Measurements from ENCODE around the gene G3BP2. TPM values are rescaled to one million over a fixed set of nuclear protein-coding genes. Genes with fewer than 3 reads are reported as not detected.
"Not testable (repeated sequence)": the region's sequence is repeated elsewhere in the genome, so short reads cannot be mapped to it uniquely, and the experiment has no call there.

Gene G3BP2
- total RNA-seq, 2 experiments from 2014 or later, result 135 to 137 TPM

DNA sequence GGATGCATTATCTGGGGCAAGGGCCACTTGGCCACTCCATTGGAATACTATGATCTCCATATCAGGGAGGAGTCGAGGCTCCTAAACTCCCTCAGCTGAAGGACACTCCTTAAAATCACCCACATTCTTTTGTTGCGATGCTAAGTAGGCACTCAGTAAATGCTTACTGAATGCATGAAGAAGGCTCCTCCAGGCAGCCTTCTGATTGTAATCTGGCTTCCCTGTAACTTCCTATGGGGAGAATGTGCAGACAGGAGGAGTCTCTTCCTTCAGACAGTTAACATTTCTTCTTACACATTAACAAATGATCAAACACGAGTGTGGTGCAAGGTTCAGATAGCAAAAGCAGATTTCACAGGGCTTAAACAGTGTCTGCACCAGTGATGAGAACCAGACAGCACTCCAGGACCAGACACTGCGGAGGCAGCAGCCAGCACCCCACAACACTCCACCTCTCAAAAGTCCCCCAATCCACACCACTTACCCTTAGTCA is 29.8 kb upstream of the G3BP2 start:
- Mint-ChIP-seq H3K4me3 (no peak overlapping the region), H3K36me3 (ENCODE audit: low read depth) (no peaks in the 10 kb centered on the region), H3K4me1 (peaks cover 18% of the 10 kb centered on the region), H3K27ac (no peak overlapping the region), H3K27me3 (no peaks in the 10 kb centered on the region), H3K9me3 (no peaks in the 10 kb centered on the region)
- CTCF ChIA-PET, result no interaction called here
- DNase-seq, result no peak
- POLR2A ChIA-PET, result no interaction called here

DNA sequence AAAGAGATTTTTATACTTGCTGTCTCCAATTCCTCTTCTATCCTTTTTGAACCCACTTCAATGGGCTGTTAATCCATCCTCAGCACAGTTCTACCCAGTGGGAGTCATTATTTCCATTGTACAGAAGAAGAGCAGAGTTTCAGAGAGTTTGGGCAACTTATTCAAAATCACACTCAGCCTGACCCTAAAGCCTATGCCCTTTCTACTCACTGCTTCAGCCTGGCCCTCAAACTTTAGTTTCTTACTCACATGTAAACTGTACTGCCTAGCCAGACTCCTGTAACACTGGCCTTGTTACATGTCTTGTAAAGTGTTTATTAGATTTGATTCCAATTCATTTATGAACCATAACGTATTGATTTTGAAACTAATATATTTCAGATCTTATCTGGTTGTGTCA is 26.1 kb upstream of the G3BP2 start:
- H3K27ac Mint-ChIP-seq, result peak overlapping the region; percentile 39
- H3K36me3 Mint-ChIP-seq (ENCODE audit: low read depth), result peaks cover 9% of the 10 kb centered on the region
- POLR2A ChIA-PET, result no interaction called here
- peaks cover 36% of the 10 kb centered on the region for H3K4me1 Mint-ChIP-seq
- no peaks in the 10 kb centered on the region for H3K9me3 Mint-ChIP-seq
- H3K4me3 Mint-ChIP-seq, result no peak overlapping the region
- CTCF ChIA-PET, result interaction anchor here (0.6 to 1.0 kb wide), 2 partner anchors 9 to 22 kb away, joined by 3 read pairs; no protein-coding TSS in a partner anchor
- H3K27me3 Mint-ChIP-seq, result no peaks in the 10 kb centered on the region
- no peak for DNase-seq

DNA sequence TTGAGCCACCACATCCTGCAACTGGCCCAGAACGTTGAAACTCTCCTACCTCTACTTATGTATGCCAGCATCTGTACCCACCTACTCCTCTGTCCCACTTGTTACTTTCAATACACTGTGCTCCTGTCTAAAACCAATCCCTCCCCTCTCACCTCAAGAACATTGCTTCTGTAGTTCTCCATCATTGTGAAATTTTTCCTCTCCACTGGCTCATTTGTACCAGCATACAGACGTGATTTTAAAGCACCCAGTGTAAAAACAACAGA is 25.7 kb upstream of the G3BP2 start:
- CTCF ChIA-PET, result interaction anchor here (1.0 kb wide), 1 partner anchor 10 kb away, joined by 3 read pairs; no protein-coding TSS in a partner anchor
- H3K9me3 Mint-ChIP-seq, result peaks cover 2% of the 10 kb centered on the region
- H3K4me1 Mint-ChIP-seq, result peaks cover 36% of the 10 kb centered on the region
- H3K36me3 Mint-ChIP-seq (ENCODE audit: low read depth), result peaks cover 12% of the 10 kb centered on the region
- H3K4me3 Mint-ChIP-seq, result no peak overlapping the region
- peak overlapping the region; percentile 39 for H3K27ac Mint-ChIP-seq
- POLR2A ChIA-PET, result no interaction called here
- H3K27me3 Mint-ChIP-seq, result no peaks in the 10 kb centered on the region
- no peak for DNase-seq

DNA sequence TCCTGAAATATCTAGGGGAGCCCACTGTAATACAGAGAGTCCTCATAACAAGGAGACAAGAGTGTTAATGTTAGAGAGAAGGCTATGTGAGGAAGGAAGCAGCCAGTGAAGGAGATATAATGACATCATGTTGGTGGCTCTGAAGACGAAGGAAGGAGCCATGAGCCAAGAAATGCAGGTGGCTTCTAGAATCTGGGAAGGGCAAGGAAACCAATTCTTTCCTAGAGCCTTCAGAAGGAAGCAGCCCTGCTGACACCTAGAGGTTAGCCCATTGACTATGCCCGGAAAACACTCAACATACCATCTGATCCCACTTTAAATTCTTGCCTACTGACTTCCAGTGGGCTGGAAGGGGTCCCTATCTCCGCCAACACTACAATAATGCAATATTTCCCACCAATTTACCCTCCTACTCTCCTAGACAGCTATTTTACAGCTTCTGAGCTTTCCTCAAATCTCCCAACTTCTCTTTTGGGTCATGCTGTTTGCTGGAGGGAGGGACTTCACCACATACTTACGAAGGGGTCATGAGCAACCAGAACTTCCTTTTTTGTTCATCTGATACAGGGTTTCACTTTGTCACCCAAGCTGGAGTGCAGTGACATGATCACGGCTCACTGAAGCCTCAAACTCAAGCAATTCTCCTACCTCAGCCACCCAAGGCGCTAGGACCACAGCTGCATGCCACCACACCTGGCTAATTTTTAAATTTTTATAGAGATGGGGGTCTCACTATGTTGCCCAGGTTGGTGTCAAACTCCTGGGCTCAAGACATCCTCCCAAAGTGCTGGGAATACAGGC is 25.2 kb upstream of the G3BP2 start:
- ChIA-PET CTCF (interaction anchor here (1.0 to 1.5 kb wide), 2 partner anchors 10 to 31 kb away, joined by 3 to 4 read pairs; no protein-coding TSS in a partner anchor), POLR2A (interaction anchor here (0.7 kb wide), 1 partner anchor 1349 kb away, joined by 3 read pairs; no protein-coding TSS in a partner anchor)
- Mint-ChIP-seq H3K27ac (peak overlapping the region; percentile 39), H3K9me3 (peaks cover 3% of the 10 kb centered on the region), H3K27me3 (no peaks in the 10 kb centered on the region), H3K4me3 (peak overlapping the region; percentile 6), H3K36me3 (ENCODE audit: low read depth) (peaks cover 13% of the 10 kb centered on the region), H3K4me1 (peaks cover 36% of the 10 kb centered on the region)
- no peak for DNase-seq

DNA sequence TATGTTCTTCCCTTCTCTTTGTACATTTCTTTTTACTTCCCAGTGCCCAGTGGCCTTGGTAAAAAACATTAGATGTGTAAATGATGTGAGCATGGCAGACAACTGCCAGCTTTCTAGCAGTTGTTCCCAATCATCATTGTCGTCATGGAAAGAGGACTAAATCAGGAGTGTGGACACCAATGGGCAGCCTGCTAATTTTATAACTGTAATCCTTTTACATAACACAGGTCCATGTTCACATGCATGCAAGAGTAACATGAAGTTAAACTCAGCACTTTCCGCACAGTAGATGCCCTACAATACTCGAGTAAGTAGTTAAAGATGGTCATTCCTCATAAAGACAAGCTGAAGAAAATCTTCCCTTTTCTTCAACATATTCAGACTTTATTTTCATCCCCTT is 23.4 kb upstream of the G3BP2 start:
- peaks cover 14% of the 10 kb centered on the region for H3K36me3 Mint-ChIP-seq (ENCODE audit: low read depth)
- H3K4me3 Mint-ChIP-seq, result no peak overlapping the region
- H3K4me1 Mint-ChIP-seq, result peaks cover 36% of the 10 kb centered on the region
- ChIA-PET POLR2A (no interaction called here), CTCF (interaction anchor here (1.5 to 1.8 kb wide), 4 partner anchors 11 to 29 kb away, joined by 3 to 15 read pairs (median 3); no protein-coding TSS in a partner anchor)
- no peak overlapping the region for H3K27ac Mint-ChIP-seq
- no peaks in the 10 kb centered on the region for H3K27me3 Mint-ChIP-seq
- no peak for DNase-seq
- peaks cover 3% of the 10 kb centered on the region for H3K9me3 Mint-ChIP-seq

DNA sequence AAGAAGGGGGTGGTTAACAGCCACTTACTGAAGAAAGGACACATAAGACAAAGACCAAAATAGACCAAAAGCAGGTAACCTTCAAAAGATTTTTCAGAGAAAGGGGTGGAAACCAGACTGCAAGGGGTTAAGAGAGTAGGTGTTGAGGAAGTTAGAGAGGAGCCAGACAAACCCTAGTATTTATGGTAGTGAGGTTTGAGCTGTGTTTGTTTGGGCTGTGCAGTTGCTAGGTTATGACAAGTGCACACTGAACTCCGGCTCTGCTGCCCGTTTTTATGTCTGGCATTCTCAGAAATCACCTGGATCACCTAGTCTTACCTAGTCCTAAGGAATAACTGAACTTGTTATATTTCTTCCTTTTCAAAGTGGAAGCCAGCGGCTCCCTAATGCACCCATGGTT is 22.9 kb upstream of the G3BP2 start:
- Mint-ChIP-seq H3K4me3 (no peak overlapping the region), H3K4me1 (peaks cover 36% of the 10 kb centered on the region), H3K9me3 (peaks cover 3% of the 10 kb centered on the region), H3K27ac (peak overlapping the region; percentile 57), H3K36me3 (ENCODE audit: low read depth) (peaks cover 15% of the 10 kb centered on the region), H3K27me3 (no peaks in the 10 kb centered on the region)
- peak; percentile 45 for DNase-seq
- POLR2A ChIA-PET, result no interaction called here
- CTCF ChIA-PET, result interaction anchor here (1.1 to 1.8 kb wide), 5 partner anchors 12 to 30 kb away, joined by 3 to 15 read pairs (median 3); no protein-coding TSS in a partner anchor

DNA sequence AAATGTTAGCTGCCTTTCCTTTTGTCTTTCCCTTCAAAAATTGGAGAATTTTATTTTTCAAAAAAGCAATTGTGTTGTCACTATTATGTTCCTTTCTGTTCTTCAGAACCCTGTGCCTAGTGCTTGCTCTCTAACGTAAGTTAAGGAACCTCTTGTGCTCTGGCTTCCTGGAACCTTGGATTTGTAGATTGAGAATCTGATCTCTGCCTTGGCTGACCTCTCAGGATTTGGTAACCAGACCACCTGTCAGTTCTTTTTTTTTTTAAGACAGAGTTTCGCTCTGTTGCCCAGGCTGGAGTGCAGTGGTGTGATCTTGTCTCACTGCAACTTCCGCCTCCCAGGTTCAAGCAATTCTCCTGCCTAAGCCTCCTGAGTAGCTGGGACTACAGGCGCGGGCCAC is 18.9 kb upstream of the G3BP2 start:
- DNase-seq, POLR2A ChIA-PET, H3K27ac Mint-ChIP-seq, H3K4me3 Mint-ChIP-seq, H3K27me3 Mint-ChIP-seq, H3K9me3 Mint-ChIP-seq: not testable (repeated sequence)
- Mint-ChIP-seq H3K36me3 (ENCODE audit: low read depth) (peaks cover 23% of the 10 kb centered on the region), H3K4me1 (peaks cover 21% of the 10 kb centered on the region)
- CTCF ChIA-PET, result interaction anchor here (1.0 to 2.2 kb wide), 3 partner anchors 9 to 45 kb away, joined by 4 to 7 read pairs (median 5); no protein-coding TSS in a partner anchor

DNA sequence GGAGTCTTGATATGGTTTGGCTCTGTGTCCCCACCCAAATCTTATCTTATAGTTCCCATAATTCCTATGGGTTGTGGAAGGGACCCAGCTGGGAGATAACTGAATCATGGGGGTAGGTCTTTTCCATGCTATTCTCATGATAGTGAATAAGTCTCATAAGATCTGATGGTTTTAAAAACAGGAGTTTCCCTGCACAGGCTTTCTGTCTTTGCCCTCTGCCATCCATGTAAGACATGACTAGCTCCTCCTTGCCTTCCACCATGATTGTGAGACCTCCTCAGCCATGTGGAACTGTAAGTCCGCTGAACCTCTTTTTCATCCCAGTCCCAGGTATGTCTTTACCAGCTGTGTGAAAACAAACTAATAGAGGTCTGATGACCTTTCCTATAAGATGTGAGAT is 13.9 kb upstream of the G3BP2 start:
- DNase-seq, H3K27me3 Mint-ChIP-seq, H3K27ac Mint-ChIP-seq, POLR2A ChIA-PET, H3K4me3 Mint-ChIP-seq, CTCF ChIA-PET, H3K9me3 Mint-ChIP-seq: not testable (repeated sequence)
- Mint-ChIP-seq H3K4me1 (peaks cover 30% of the 10 kb centered on the region), H3K36me3 (ENCODE audit: low read depth) (peaks cover 12% of the 10 kb centered on the region)

DNA sequence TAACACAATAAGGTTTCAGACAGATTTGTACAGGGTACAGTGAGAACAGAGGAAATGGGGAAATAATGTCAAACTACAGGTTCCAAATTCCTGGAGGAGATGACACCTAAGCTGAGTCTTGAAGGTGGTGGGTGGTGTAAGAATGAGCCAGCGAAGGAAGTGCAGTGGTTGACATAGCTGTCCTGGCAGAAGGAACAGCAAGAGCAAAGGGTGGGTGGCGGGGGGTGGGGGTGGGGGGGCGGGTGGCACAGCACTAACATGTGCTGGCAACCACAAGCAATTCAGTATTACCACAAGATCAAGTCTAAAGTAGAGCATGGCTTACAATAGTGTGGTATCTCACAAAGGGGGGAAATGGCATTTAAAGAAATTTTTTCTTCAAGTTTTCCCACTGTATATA is 13.1 kb upstream of the G3BP2 start:
- POLR2A ChIA-PET, result no interaction called here
- Mint-ChIP-seq H3K27ac (no peak overlapping the region), H3K4me3 (no peak overlapping the region), H3K36me3 (ENCODE audit: low read depth) (peaks cover 9% of the 10 kb centered on the region), H3K27me3 (no peaks in the 10 kb centered on the region), H3K9me3 (peaks cover 6% of the 10 kb centered on the region), H3K4me1 (peaks cover 33% of the 10 kb centered on the region)
- no peak for DNase-seq
- CTCF ChIA-PET, result interaction anchor here (1.0 to 1.8 kb wide), 2 partner anchors 22 to 38 kb away, joined by 3 to 4 read pairs; partner anchors contain the start of gene USO1

DNA sequence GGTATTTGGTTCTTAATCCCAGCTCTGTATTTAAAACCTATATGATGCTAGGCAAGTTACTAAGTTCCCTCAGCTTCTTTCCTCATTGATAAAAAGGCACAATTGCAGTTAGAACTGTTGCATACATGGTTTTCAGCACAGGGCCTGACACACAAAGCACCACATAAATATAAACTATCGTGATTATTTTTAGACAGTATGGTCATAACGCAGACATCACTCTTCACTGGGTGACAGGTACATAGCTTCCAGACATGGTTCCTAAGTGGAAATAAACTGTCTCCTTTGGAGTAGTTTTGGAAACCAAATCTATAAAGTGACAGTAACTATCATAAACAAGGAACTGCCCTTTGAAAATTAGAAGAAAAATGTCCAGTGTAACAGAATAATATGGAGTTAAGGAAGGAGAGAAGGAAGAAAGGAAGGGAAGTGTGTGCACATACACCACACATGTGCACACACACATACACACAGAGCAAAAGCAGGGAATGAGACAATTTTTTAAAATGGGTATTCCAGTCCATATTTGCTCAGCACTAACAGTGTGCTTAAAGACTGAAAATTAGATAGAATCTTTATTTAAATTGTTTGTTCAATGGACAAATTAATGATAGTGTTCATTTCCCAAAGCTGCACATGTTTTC is 12.5 kb upstream of the G3BP2 start:
- Mint-ChIP-seq H3K9me3 (peaks cover 6% of the 10 kb centered on the region), H3K4me1 (peaks cover 33% of the 10 kb centered on the region), H3K27me3 (no peaks in the 10 kb centered on the region), H3K36me3 (ENCODE audit: low read depth) (peaks cover 9% of the 10 kb centered on the region), H3K27ac (no peak overlapping the region), H3K4me3 (no peak overlapping the region)
- ChIA-PET CTCF (interaction anchor here (0.9 to 1.8 kb wide), 3 partner anchors 23 to 39 kb away, joined by 3 to 5 read pairs (median 4); partner anchors contain the start of gene USO1), POLR2A (no interaction called here)
- no peak for DNase-seq

DNA sequence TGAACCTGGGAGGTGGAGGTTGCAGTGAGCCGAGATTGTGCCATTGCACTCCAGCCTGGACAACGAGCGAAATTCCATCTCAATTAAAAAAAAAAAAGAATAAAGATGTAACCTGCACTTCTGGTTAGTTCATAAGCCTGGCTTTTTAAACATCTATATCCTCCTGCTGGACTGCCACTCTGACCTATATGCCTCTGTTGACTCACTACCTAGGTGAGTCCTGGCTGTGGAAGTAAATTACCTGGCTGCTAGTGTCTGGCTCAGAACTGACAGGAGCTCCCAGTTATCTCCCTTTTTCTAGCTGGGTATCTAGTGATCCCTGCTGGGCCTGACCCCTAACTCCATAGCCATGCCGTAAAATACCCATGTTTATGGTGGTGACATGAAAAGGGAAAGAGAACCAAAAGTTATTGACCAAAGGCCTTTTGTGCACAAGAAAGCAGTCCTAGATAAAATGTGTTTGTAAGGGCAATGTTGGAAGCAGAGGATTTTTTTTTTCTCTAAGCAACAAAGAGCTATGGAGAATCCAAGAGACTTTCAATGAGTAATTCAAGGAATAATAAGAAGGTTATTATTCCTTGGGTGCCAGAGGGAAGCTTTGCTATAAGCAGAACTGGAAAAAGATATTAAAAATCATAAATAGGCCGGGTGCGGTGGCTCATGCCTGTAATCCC is 10.4 kb upstream of the G3BP2 start:
- no peak for DNase-seq
- H3K4me1 Mint-ChIP-seq, result peaks cover 39% of the 10 kb centered on the region
- H3K27ac Mint-ChIP-seq, result no peak overlapping the region
- H3K27me3 Mint-ChIP-seq, result no peaks in the 10 kb centered on the region
- H3K9me3 Mint-ChIP-seq, result peaks cover 6% of the 10 kb centered on the region
- CTCF ChIA-PET, result interaction anchor here (1.1 to 3.2 kb wide), 7 partner anchors 7 to 40 kb away, joined by 3 to 15 read pairs (median 4); partner anchors contain the start of genes G3BP2 and USO1
- POLR2A ChIA-PET, result interaction anchor here (0.6 kb wide), 1 partner anchor 44 kb away, joined by 3 read pairs; no protein-coding TSS in a partner anchor
- no peak overlapping the region for H3K4me3 Mint-ChIP-seq
- H3K36me3 Mint-ChIP-seq (ENCODE audit: low read depth), result peaks cover 9% of the 10 kb centered on the region

DNA sequence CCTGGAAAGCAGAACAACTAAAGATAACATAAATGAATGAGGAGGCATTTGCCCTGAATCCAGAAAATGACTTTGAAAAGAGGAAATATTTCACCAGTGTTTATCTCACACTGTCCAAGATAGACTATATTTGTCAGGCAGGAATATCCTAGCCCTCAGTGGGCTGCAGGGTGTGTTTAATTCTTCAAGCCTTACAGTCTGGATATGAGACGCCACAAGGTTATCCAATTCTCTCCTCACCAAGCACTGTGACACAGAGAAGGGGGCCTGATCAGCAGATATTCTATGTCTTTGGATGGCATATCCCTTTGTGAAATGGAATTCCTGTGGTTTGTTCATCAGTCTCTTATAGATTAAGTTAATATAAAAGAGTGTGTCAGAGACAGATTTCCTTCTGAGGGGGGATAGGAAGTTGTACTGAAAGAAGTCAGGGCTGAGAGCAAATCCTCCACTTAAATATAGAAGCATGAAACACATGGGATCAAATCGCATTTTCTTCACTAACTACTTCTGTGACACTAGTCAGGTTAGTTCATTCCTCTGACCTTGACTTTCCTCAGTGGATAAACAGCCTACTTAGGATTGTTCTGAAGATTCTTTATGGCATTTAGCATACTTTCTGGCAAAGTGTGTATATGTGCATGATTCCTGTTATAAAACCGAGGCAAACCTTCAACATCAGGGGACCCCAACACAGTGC is 6.8 kb upstream of the G3BP2 start:
- no peak for DNase-seq
- peaks cover 28% of the 10 kb centered on the region for H3K4me1 Mint-ChIP-seq
- no peak overlapping the region for H3K27ac Mint-ChIP-seq
- no peaks in the 10 kb centered on the region for H3K9me3 Mint-ChIP-seq
- no peaks in the 10 kb centered on the region for H3K27me3 Mint-ChIP-seq
- no peak overlapping the region for H3K4me3 Mint-ChIP-seq
- H3K36me3 Mint-ChIP-seq (ENCODE audit: low read depth), result peaks cover 1% of the 10 kb centered on the region
- ChIA-PET CTCF (no interaction called here), POLR2A (no interaction called here)
